ENCODE data around the gene FAHD2B.
"Not testable (repeated sequence)": the region's sequence is repeated elsewhere in the genome, so short reads cannot be mapped to it uniquely, and the experiment has no call there.

FAHD2B gene, protein sequence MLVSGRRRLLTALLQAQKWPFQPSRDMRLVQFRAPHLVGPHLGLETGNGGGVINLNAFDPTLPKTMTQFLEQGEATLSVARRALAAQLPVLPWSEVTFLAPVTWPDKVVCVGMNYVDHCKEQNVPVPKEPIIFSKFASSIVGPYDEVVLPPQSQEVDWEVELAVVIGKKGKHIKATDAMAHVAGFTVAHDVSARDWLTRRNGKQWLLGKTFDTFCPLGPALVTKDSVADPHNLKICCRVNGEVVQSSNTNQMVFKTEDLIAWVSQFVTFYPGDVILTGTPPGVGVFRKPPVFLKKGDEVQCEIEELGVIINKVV

GRCh38 chr2:97094772-97095611 lies at the start of gene FAHD2B:
FAHD2B (minus strand) TSS chr2:97094882; CDS start chr2:97091706, 3,176 bp downstream.
- ATAC-seq (peak; percentile 94), DNase-seq (peak; percentile 87)

DNA sequence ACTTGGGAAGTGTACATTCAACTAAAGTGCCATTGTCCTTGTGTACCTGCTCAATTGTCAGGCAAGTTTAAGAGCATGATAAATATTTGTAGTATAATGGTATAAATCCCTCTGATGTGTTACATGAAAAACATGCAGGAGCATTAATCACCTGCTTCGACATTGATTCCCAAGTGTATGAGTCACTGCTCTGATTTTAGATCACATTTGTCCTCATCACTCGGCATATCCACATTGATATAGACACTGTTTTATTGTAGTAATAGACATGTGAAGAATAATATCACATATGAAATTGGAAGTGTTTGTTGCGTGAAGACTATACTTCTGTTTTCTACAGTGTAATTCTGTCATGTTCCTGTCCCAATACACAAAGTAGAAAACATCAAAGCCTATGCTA lies 49.3 kb upstream of the FAHD2B start:
- DNase-seq, ATAC-seq: not testable (repeated sequence)

GRCh38 chr2:97129090-97129489 lies 34.4 kb upstream of the FAHD2B start:
- ATAC-seq, DNase-seq: not testable (repeated sequence)

DNA sequence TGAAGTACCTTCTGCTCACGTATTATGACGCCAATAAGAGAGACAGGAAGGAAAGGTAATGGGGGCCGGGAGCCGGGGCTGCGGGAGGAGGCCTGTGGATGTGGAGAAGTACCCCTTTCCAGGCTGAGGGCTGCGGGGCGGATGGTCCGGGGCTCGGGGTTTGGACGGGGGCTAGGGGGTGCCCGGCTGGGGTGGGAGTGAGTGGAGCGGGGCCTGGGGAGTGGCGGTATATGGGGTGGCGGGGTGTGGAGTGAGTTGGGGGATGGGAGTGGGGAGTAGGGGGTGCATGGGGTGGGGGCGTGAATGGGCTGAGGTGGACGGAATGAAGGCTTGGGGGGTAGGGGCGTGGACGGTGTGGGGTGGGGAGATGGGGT lies 19.2 kb upstream of the FAHD2B start:
- peak; percentile 10 for ATAC-seq
- not testable (repeated sequence) for DNase-seq

DNA sequence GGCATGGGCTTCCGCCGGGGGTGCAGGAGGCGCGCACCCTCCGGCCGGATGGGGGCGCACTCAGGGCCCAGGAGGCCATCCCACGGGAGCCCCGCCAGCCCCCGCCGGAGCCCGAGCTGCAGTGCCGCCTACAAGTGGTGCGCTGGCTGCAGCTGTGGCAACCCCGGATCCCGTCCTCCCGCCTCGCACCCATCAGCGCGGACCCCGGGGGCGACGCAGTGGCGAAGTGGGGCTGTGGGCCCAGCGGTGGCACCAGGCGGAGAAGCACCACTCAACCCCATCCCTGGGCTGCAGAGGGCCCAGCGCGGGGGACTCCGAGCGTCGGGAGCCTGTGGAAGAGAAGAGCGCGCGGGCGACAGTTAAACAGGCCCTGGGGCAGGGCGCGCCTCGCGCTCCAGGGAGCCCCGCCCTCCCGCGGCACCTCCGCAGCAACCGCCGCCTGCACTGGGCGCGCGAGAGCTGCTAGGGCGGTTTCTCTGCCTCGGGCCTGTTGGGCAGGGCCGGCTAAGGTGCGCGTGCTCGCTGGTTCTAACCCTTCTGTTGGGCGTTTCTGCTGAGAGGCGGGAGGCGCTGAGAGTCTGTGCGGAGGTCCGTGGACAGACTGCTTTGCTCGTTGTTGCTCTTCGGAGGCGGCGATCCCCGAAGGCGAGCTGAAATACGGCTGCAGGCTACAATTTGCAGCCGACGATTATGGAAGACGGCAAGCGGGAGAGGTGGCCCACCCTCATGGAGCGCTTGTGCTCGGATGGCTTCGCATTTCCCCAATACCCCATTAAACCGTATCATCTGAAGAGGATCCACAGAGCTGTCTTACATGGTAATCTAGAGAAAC lies 18.6 kb upstream of the FAHD2B start, which contains the start of gene ANKRD36:
Gene ANKRD36 (plus strand): TSS at position 104 of the 832 bp plus-strand sequence. CDS start 587 bp downstream, at position 691.
- DNase-seq = peak; percentile 89
- ATAC-seq = peak; percentile 94

DNA sequence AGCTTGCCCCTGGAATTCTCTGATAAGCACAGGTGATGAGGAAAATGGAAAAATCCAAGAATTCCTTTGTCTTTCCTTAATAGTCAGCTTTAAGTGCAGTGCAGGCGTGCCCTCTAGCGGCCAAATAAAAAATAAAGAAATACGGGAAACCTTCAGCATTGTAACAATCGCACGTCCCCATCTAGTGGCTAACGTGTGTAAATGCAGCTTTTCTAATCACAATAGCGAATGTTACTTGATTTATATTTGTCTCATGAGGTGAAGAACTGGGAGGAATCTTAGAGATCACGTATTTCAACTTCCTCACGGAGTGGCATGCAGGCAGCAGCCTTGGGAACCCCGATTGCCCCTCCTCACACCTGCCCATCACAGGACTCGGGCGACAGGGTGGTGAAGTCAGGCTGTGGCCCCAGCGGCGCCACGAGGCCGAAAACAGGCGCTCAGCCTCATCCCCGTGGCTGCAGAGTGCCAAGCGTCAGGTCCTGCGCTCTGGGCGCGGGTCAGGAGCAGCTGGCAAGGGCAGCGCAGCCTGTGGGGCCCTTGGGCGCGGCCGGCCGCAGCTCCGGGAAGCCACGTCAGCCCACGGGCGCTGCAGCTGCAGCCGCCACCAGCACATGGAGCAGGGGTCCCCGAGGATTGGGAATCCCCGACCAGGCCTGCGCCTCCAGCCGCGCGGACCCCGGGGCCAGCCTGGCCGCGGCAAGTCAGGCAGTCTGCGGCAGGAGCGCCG lies 17.8 kb upstream of the FAHD2B start:
- DNase-seq = peak; percentile 52
- peak; percentile 65 for ATAC-seq

DNA sequence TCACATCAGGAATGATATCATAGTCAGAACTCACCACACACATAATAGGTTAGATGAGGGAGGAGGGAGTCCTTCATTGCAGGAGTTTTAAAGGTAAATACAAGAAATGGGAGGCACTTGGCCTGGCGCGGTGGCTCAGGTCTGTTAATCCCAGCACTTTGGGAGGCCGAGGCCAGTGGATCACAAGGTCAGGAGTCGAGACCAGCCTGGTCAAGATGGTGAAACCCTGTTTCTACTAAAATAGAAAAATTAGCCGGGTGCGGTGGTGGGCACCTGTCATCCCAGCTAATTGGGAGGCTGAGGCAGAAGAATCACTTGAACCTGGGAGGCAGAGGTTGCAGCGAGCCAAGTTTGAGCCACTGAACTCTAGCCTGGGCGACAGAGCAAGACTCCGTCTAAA lies 16.6 kb upstream of the FAHD2B start:
- not testable (repeated sequence) for DNase-seq, ATAC-seq

- not testable (repeated sequence) for ATAC-seq, DNase-seq
These were observed 12.2 kb upstream of the FAHD2B start for GRCh38 chr2:97106878-97107277.

DNA sequence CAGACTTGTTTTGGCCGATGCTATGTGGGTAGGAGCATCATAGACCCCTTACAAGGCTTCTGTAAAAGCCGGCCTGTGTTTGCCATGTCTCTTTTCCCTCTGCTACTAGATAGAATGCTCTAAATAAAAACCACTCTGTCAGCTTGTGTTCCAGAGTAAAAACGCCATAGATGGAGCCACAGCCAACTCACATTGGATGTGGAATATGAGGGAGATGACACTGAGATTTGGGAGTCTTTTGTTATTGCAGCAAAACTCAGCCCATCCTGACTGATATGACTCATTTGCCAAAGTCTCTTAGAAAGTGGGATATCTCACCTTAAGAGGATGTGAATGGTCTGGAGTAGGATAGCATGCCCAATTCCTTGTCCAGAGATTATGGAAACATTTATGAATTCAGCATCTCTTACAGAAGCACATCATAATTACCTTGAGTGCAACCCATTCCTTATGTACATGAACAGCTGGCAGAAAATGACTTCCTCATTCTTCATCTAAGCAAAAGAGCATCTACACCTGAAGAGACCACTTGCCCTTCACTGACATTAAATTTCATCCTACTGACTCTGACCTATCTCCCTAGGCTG lies 4.2 kb upstream of the FAHD2B start:
- not testable (repeated sequence) for ATAC-seq, DNase-seq

DNA sequence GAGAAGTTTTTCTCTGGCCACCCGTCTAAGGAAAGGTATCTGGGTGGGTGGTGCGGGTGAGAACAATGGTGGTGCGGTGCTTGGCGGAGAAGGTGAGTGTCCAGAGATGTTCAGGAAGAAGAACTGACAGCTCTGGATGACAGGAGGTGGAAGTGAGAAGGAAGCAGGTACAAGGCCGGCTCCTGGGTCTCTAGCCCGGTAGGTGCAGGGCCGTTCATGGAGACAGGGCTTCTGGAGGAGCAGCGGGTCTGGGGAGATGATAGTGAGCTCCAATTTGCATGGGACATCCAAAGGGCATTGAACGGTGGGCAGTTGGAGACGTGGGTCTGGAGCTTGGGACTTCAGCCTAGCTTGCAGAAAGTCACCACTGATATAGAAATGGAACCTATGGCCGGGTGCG lies 979 bp upstream of the FAHD2B start:
- DNase-seq = no peak
- no peak for ATAC-seq

- peak; percentile 34 for ATAC-seq
- DNase-seq = not testable (repeated sequence)
These were observed 505 bp downstream of the FAHD2B start for GRCh38 chr2:97093983-97094771.

DNA sequence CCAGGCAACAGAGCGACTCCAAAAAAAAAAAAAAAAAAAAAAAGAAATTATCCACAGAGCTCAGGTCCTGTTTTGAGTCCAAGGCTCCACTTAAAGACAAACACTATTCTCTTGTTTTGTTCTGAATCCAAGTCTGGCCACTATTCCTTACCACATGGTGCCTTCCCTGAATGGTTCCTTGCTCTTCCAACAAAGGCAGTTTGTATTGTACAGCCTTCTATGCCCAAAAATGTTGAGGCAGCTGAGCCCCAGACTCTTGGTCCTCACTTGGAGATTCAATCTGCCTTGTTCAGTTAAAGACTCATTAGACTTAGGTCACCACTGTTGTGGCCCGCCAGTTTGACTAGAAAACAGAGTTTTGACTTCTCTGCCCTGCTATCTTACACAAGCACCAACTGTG lies 1.7 kb downstream of the FAHD2B start:
- not testable (repeated sequence) for ATAC-seq, DNase-seq

DNA sequence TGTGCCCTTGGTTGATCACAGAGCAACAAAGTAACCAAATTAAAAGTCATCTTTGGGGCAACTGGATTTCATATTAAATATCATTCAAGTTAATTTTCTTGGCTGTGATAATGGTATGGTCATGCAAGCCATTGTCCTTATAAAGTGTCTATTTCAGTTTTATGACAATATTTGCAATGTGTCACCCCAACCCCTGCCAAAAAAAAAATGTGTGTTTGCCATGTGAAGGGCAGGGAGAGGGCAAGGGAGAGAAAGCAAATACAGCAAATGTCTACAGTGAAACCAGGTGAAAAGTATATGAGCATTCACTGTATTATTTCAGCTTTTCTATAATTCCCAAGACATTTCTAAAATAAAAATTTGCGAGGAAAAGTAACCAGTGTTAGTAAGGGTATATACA lies 6.0 kb downstream of the FAHD2B start:
- not testable (repeated sequence) for DNase-seq, ATAC-seq

- ATAC-seq = peak; percentile 87
- not testable (repeated sequence) for DNase-seq
These were observed 9.6 kb downstream of the FAHD2B start for GRCh38 chr2:97085093-97085492.

- DNase-seq, ATAC-seq: not testable (repeated sequence)
These were observed 11.2 kb downstream of the FAHD2B start for GRCh38 chr2:97083516-97083915.

DNA sequence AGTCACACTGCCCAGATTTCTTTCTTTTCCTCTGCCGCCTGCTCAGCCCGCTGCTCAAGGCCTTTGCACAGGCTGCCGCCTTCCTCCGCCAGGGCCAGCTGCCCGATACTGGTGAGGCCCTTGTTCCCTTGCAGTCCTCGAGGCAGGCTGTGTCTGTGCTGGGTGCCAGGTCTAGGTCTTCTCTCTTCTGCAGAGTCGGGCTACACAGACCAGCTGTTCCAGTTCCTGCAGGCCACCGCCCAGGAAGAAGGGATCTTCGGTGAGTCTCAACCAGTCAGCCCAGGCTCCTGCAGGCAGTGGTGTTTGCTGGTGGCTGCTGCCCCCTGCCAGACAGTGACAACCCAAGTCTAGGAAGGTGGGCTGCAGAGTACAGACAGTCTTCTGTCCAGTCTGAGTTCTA lies 12.5 kb downstream of the FAHD2B start:
- not testable (repeated sequence) for DNase-seq, ATAC-seq

- DNase-seq, ATAC-seq: not testable (repeated sequence)
These were observed 13.8 kb downstream of the FAHD2B start for GRCh38 chr2:97080855-97081254.

DNA sequence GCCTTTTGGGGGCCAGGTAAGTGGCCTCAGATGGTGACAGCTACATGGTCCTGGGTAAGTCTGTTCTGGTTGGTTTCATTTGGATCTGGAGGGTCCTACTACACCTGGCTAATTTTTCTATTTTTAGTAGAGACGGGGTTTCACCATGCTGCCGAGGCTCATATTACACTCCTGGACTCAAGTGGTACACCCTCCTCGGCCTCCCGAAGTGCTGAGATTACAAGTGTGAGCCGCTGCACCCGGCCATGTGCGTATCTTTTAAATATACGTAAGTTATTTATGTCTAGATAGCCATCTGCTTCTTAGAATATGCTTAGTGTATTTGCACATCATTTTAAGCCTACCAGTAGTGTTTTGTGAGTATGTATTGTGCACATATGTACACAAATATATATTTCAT lies 17.5 kb downstream of the FAHD2B start:
- not testable (repeated sequence) for DNase-seq, ATAC-seq

- not testable (repeated sequence) for ATAC-seq, DNase-seq
These were observed 23.8 kb downstream of the FAHD2B start for GRCh38 chr2:97070915-97071314.

DNA sequence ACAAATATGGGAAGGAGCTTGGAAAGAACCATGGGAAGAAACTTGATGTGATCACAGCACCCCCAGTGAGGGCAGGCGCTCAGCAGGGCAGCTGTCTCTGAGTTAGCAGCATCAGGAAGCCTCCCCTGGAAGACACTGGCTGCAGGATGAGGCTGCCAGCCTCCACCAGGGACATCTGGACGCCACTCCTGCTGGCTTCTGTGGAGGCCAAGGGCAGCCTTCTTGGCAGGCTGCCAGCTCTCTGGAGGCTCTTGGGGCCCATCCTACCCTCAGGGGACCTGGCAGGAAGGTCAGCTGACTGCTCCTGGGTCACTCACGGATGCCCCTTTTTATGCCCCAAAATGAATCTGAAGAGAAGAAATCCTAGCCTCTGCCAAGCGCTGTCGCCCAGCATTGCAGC lies 26.0 kb downstream of the FAHD2B start:
- ATAC-seq, DNase-seq: not testable (repeated sequence)
